ENCODE results near the gene PBRM1. TPM values are rescaled to one million over a fixed set of nuclear protein-coding genes. Genes with fewer than 3 reads are reported as not detected.

The PBRM1 gene
- polyA plus RNA-seq, 1 experiment, result 40.6 TPM

DNA sequence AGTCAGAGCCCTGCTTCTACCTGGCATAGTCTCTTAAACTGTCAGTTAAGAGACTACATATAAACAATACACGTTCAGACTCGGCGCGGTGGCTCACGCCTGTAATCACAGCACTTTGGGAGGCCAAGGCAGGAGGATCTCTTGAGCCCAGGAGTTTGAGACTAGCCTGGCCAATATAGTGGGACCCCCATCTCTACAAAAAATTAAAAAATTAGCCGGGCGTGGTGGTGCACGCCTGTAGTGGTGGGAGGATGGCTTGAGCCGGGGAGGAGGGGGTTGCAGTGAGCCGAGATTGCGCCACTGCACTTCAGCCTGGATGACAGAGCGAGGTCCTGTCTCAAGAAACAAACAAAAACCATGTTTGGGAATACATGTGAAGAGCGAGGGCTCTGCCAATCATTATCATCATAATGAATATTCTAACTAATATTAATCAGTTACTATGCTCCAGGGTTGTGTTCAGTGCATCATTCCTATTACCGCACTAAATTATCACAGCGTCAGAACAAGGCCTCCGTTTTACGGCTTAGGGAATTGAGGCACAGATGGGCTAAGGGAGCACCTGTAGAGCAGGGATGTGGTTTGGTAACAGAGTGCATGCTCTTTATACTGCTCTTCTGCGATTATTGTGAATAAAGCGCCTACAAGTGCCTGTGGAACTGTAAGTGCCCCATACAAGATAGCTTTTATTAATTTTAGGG, 150.2 kb downstream of the PBRM1 start:
- TF ChIP-seq, protein P1, sequence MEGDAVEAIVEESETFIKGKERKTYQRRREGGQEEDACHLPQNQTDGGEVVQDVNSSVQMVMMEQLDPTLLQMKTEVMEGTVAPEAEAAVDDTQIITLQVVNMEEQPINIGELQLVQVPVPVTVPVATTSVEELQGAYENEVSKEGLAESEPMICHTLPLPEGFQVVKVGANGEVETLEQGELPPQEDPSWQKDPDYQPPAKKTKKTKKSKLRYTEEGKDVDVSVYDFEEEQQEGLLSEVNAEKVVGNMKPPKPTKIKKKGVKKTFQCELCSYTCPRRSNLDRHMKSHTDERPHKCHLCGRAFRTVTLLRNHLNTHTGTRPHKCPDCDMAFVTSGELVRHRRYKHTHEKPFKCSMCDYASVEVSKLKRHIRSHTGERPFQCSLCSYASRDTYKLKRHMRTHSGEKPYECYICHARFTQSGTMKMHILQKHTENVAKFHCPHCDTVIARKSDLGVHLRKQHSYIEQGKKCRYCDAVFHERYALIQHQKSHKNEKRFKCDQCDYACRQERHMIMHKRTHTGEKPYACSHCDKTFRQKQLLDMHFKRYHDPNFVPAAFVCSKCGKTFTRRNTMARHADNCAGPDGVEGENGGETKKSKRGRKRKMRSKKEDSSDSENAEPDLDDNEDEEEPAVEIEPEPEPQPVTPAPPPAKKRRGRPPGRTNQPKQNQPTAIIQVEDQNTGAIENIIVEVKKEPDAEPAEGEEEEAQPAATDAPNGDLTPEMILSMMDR (IDR thresholded peaks at IDR 0.05; ENCODE audit: low read depth, low read length), result no peak
- Histone ChIP-seq H3K27me3 (ENCODE audit: control insufficient read depth, insufficient read depth, low read length) (no peaks in the 10 kb centered on the region), H3K27ac (ENCODE audit: low read depth, low read length) (no peak overlapping the region), H3K9me3 (ENCODE audit: control insufficient read depth, insufficient read depth, low read length) (no peaks in the 10 kb centered on the region; the same call in 1 of the 2 replicates), H3K4me3 (ENCODE audit: low read depth, low read length) (no peak overlapping the region)
- ChIA-PET POLR2A (interaction anchor here (0.5 to 1.4 kb wide), 12 partner anchors 9 to 171 kb away, joined by 3 to 7 read pairs (median 4); partner anchors contain the start of genes GLT8D1 and SPCS1), CTCF (interaction anchor here (0.6 to 0.9 kb wide), 2 partner anchors 131 to 257 kb away, joined by 3 to 8 read pairs; partner anchors contain the start of gene WDR82)
- no peak for DNase-seq (ENCODE audit: low read depth, low spot score)

DNA sequence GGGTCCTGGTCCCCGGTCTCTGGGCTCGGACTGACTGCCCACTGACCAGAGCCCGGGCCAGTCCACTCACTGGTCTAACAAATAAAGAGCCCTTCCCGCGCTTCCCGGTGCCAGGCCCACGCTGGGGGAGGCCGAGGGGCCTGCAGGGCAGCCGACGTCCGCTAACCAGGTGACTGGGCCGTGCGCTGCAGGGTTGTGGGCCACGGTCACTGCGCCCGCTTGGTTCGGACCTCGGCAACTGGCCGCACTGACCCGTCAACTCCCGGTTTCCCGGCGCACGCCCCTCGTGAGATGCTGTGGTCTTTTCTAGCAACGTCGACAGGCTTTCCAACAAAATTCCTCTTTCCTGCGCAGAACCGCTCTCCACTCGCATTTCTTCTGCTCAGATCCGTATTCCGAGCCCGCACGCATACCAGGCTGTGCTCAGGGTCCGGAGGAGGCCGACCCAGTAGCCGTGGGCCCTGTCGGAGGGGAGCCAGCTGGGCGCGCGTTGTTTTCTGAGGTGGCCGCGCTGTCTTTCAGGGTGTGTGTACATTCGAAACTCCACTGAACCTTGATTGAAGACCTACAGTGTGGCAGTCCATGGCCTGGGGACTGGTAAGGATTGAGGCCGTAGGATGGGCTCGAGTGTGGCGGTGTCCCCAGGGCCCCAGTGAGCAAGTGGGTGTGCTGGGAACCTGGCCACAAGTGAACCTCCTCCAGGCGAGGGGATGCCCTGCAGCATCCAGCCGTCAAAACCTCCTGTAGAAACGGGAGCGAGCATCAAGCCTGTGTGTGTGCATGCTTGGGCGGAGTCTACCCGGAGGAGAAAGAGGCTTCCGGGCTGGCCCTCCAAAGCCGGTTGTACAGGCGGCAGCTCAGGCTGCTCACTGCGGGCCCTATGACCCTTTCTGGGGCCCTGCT, 151.2 kb downstream of the PBRM1 start:
- TF ChIP-seq, protein P1 (IDR thresholded peaks at IDR 0.05; ENCODE audit: low read depth, low read length), result no peak
- POLR2A ChIA-PET, result no interaction called here
- CTCF ChIA-PET, result no interaction called here
- H3K4me3 ChIP-seq (ENCODE audit: low read depth, low read length), result peak overlapping the region; percentile 65
- H3K27me3 ChIP-seq (ENCODE audit: control insufficient read depth, insufficient read depth, low read length), result no peaks in the 10 kb centered on the region
- no peaks in the 10 kb centered on the region; the same call in 1 of the 2 replicates for H3K9me3 ChIP-seq (ENCODE audit: control insufficient read depth, insufficient read depth, low read length)
- peak overlapping the region; percentile 57 for H3K27ac ChIP-seq (ENCODE audit: low read depth, low read length)
- no peak for DNase-seq (ENCODE audit: low read depth, low spot score)

DNA sequence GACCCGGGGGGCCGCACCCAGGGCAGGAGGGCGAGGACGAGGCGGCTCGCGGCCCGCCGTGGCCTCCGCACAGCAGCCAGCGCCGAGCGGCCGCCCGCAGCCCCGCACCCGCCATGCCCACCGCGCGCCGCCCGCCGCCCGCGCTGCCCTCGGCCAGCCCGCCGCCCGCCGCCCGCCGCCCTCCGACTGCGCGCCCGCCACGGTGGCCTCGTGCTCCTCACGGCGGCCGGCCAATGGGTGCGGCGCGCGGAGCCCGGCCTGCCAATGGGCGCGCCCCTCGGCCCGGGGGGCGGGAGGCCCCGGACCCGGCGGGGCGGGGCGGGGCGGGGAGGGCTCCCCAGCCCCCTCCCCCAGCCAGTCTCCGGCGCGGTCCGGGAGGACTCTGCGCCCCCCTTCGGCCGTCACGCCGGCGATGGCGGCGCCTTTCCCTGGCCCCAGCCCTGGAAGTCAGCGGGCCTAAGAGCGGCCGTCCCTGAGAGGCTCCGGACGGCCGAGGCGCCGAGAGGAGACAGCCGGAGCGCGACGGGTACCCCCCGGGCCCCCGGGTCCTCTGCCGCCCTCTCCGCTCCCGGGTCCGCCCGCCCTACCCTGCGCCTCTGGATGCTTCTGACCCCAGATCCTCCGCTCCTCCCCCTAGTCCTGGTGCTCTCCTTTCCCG, 152.0 kb downstream of the PBRM1 start, which contains the start of gene NT5DC2:
Gene NT5DC2, minus strand, starts transcription at position 235 of the 658 bp plus-strand sequence. Its CDS starts 120 bp downstream, at position 115.
- Histone ChIP-seq H3K27me3 (ENCODE audit: control insufficient read depth, insufficient read depth, low read length) (no peaks in the 10 kb centered on the region), H3K27ac (ENCODE audit: low read depth, low read length) (peak within 1 kb of the TSS; percentile 57), H3K4me3 (ENCODE audit: low read depth, low read length) (peak within 1 kb of the TSS; percentile 72), H3K9me3 (ENCODE audit: control insufficient read depth, insufficient read depth, low read length) (no peaks in the 10 kb centered on the region; the same call in 1 of the 2 replicates)
- ChIA-PET POLR2A (no interaction called here), CTCF (no interaction called here)
- TF ChIP-seq, protein P1 (IDR thresholded peaks at IDR 0.05; ENCODE audit: low read depth, low read length), result no peak; the same call in 1 of the 2 replicates
- DNase-seq (ENCODE audit: low read depth, low spot score), result no peak

DNA sequence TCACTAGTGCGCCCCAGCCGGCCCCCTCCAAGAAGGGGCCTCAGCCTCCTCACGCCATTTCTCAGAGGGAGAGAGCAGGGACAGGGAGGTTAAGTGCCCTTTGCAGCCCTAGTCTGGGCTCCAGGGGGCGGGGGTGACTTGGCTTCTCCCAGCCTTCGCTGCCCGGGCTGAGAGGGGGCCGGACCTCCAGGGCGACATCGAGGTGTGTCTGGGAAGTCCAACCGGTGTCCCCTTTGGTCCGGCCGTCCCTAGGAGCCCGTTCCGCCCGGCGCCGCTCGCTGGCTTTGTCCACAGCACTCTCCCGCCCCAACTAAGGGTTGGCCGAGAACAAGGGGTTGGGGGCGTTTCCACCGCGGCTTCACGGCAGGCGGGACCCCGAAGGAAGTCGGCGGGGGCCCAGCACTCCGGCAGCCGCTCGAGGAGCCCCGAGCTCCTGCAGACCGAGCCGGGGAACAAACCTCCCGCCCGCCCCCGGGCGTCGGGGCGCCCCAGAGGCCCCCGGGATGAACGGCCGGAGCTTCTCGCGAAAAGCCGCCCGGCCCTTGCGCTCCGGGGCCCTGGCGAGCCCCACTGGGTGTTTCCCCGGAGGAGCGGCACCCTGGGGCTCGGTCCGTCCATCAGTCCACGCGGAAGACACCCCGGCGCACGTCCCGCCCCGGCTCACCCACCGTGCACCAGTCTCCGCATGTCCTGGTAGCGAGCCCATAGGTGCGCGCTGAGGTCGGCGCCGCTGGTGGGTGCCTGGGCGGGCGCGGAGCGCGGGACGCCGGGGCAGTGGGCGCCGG, 152.7 kb downstream of the PBRM1 start:
- H3K27me3 ChIP-seq (ENCODE audit: control insufficient read depth, insufficient read depth, low read length), result no peaks in the 10 kb centered on the region
- POLR2A ChIA-PET, result no interaction called here
- H3K4me3 ChIP-seq (ENCODE audit: low read depth, low read length), result peak overlapping the region; percentile 72
- no peaks in the 10 kb centered on the region; the same call in 1 of the 2 replicates for H3K9me3 ChIP-seq (ENCODE audit: control insufficient read depth, insufficient read depth, low read length)
- CTCF ChIA-PET, result no interaction called here
- no peak for DNase-seq (ENCODE audit: low read depth, low spot score)
- H3K27ac ChIP-seq (ENCODE audit: low read depth, low read length), result no peak overlapping the region
- TF ChIP-seq, protein P1 (IDR thresholded peaks at IDR 0.05; ENCODE audit: low read depth, low read length), result no peak
